ENCODE data around the gene IAPP.
"Not testable (repeated sequence)": the region's sequence is repeated elsewhere in the genome, so short reads cannot be mapped to it uniquely, and the experiment has no call there.

IAPP gene

GRCh38 chr12:21372602-21373001 is at the start of gene IAPP:
IAPP (plus strand) TSS chr12:21372902; CDS start chr12:21373352, 450 bp downstream.
- no peak for DNase-seq

- DNase-seq, result no peak
These were observed 49.0 kb upstream of the IAPP start for GRCh38 chr12:21323736-21324135.

- no peak for DNase-seq
These were observed 48.2 kb upstream of the IAPP start for GRCh38 chr12:21324551-21324950.

- DNase-seq, result no peak
These were observed 44.1 kb upstream of the IAPP start for GRCh38 chr12:21328578-21328977.

GRCh38 chr12:21330682-21331253 is 41.9 kb upstream of the IAPP start:
- DNase-seq, result no peak

- DNase-seq, result no peak
These were observed 37.9 kb upstream of the IAPP start, which contains the start of gene SLCO1A2 for GRCh38 chr12:21334771-21335325. SLCO1A2 (minus strand) TSS chr12:21334917; CDS start chr12:21334647, 270 bp downstream.

GRCh38 chr12:21336656-21337055 is 36.0 kb upstream of the IAPP start:
- DNase-seq, result peak; percentile 7

GRCh38 chr12:21337453-21337852 is 35.2 kb upstream of the IAPP start:
- no peak for DNase-seq

DNA sequence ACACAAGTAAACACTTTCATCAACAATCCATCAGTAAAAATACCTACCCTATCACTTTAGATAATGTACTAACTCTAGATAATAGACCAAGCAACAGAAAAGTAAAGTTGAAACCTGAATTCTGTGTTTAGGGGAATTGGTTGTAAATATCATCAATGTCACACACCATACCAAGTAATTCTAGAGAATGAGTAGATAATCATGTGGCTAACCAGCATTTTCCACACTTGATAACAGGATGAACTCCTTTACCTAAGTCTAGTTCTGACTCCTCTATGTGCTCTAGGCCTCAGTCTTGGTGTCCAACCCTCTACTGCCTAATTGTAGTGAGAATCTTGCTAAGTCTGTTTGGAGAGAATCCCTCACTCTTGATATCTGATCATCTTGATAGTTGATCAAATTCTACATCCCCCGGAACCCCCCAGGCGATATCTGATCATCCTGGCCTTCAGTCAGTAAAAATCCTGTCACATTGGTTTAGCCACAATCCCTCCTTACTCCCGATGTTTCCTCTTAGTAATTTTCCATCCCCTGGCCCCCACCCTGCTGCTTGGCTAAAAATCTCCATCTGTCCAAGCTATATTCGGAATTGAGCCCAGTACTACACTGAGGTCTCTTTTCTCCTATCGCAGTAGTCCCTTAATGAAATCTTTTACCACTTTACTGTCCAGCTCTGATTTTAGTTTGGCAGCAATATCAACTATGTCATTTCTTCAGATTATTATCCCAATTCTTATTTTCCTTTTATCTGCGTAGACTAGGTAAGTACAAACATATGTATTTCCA is 34.5 kb upstream of the IAPP start:
- DNase-seq, result no peak

- DNase-seq, result no peak
These were observed 32.8 kb upstream of the IAPP start for GRCh38 chr12:21339921-21340320.

DNA sequence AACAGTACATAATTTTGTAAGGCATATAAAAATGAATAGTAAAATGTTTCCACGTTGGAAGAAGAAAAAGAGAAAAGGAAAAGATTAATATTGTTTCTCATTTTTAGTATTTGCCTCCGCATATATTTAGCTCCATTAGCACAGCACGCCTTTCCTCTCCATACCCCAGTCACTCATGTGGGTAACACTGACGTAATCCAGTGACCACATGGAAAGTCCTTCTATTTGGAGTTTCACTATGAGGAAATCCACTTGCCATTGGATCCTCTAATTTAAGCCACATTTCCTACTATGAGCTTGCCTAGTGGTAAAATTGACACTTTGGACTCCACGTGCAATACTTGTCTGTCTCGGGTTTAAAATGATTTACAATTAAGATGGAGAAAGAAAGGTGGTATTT is 32.3 kb upstream of the IAPP start:
- DNase-seq, result no peak

DNA sequence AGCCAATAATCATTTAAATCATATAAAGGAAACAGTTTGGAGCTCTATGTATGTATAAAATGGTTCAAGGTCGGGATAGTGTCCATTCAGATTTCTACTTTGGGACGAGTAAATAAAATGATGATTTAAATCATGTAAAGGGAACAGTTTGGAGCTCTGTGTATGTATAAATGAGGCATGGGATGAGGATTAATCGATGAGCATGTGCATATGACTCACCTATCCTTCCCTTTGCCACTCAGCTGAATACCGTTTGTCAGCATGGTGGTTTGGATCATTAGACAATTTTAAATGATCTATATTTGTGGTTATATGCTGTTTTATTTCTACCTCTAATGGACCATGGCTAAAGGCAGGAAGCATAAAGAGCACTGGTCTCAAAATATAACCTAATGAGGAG is 30.9 kb upstream of the IAPP start:
- DNase-seq, result no peak

- DNase-seq, result no peak
These were observed 29.1 kb upstream of the IAPP start for GRCh38 chr12:21343636-21344035.

GRCh38 chr12:21346542-21347205 is 26.0 kb upstream of the IAPP start:
- no peak for DNase-seq

GRCh38 chr12:21350975-21351374 is 21.7 kb upstream of the IAPP start:
- peak; percentile 23 for DNase-seq

DNA sequence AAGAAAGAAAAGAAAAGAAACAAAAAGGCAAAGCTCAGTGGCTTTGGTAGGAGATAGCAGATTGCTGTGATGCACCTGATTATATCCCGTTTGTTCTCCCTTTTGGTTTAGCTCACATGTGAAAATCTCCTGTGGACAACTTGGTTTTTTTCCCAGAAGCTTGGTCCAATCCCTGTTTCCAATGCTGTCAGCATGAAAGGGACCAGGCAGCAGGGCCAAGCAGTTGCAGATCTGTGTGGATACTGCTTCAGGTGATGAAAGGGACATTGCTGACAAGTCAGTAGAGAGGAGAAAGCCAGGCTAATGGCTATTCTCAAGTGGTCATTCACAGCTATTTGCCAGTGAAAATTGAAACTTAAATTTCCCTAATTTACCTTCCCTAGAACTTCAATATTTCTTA is 19.2 kb upstream of the IAPP start:
- DNase-seq, result no peak

- DNase-seq, result no peak
These were observed 18.8 kb upstream of the IAPP start for GRCh38 chr12:21353948-21354347.

- DNase-seq, result no peak
These were observed 18.1 kb upstream of the IAPP start for GRCh38 chr12:21354641-21355040.

DNA sequence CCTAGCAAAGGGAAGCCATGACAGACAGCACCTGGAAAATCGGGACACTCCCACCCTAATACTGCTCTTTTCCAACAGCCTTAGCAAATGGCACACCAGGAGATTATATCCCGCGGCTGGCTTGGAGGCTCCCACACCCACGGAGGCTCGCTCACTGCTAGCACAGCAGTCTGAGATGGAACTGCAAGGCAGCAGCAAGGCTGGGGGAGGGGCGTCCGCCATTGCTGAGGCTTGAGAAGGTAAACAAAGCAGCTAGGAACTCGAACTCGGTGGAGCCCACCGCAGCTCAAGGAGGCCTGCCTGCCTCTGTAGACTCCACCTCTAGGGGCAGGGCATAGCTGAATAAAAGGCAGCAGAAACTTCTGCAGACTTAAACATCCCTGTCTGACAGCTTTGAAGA is 12.1 kb upstream of the IAPP start:
- not testable (repeated sequence) for DNase-seq

DNA sequence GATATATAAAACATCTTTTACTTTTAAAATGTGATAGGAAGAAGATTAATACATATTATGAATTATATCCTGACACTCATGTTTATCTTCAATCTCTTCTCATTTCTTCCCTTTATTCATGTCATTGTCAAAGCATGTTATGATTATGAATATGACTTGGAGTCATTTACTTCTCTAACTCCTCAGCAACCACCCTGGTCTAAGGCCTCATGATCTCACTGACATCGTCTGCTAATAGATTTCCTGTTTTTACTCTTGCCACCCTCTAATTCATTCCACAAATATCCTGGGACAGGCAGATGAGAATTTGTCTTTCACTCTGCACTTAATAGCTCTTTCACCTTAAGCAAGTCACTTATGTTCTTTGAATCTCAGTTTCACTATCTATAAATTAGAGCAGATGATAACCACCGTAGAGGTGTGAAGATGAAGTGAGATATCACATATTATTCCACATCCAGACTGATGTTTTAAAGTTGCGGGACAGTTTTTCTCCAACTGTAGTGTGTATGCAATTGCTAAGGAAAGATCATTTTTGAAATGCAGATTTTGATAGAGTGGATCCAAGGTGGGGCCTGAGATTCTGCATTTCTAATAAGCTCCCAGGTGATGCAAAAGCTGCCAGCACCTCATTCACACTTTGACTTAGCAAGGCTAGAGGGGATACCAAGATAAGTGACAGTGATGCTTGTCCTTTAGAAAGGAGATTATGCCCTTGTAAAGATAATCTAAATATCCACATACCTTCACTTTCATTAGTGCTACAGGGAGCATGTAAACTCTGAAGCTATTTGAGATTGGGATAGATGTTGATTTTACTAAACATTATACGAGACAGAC is 3.3 kb upstream of the IAPP start:
- no peak for DNase-seq

DNA sequence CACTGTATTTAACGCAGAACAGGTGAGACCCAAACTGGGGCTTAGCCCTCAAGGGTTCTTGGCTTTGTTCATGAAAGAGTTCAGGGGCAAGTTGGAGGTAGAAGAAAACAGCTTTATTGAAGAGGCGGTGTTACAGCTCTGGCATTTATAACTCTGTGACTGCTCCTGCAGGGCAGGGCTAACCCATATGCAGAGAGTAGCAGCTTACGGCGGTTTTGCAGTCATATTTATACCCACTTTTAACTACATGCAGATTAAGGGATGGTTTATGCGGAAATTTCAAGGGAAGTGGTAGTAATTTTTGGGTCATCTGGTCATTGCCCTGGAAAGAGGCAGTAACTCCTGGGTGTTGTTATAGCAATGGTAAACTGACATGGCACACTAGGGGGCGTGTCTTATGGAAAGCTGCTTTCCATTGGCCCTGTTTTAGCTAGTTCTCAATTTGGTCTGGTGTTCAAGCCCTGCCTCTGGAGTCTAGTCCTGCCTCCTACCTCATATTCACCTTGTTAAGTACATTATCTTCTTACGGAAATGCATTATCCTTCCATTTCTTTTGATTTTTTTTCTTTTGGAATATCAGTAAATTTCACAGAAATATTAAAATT is 1.8 kb upstream of the IAPP start:
- DNase-seq, result no peak

DNA sequence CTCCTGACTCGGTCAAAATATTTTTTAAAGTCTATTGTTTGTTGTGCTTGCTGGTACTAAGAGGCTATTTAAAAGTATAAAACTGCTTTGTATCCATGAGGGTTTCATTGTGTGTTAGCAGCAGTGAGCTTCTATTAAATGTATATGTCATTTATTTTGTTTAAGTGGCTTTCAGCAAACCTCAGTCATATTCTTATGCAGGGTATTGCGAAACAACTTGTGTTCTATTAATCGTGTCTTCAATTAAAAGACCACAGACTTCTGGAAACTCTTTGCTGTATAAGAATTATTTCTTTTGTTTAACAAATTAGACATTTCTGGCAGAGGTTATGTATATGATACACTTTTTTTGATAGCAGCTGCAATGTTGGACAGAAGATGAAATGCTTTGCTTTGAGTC is 6.5 kb downstream of the IAPP start:
- no peak for DNase-seq
